NCI-H2171 treated with DMSO at 0.1 percent for 48 hours (cell line): ENCODE results near the gene PARL.
A peak's percentile ranks its signal among the peaks of the same experiment; 100 is the strongest.

ENCODE experiments used
- DNase-seq: peaks from one replicate; lab custom pipeline; 2025; lab: John Stamatoyannopoulos, UW

PARL gene, protein sequence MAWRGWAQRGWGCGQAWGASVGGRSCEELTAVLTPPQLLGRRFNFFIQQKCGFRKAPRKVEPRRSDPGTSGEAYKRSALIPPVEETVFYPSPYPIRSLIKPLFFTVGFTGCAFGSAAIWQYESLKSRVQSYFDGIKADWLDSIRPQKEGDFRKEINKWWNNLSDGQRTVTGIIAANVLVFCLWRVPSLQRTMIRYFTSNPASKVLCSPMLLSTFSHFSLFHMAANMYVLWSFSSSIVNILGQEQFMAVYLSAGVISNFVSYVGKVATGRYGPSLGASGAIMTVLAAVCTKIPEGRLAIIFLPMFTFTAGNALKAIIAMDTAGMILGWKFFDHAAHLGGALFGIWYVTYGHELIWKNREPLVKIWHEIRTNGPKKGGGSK

DNA sequence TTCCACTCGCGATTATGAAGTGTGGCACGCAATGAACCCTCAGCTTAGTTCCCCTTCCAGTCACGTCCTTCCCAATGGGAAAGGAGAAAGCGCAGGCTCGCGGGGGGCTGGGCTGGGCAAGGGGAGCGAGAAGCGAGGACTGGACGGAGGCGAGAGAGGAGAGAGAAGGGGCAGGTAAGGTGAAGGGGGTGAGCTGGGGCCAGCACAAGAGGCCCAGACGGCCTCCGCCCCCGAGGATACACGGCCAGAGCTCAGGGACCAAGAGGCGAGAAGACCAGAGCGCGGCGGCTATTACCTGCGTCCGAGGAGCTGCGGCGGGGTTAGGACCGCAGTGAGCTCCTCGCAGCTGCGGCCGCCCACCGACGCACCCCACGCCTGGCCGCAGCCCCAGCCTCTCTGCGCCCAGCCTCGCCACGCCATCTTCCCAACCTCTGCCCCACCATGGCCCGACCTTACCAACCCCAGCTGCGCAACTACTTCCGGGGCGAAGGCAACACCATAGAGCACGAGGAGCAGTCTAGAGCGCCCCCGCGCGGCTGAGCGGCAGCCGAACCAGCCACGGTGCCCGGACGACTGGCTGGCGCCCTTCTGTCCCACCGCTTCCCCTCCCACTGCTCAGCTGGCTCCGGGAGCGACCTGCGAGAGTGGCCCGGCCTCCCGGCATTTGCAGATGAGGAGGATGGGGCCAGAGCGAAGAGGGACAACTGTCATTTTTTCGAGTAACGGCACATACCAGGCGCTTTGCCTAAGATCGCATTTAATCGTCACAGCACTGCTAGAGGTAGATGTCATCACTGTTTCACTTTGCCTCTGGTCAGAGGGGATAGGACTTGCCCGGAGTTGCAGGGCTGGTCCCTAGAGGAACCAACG is at the start of gene PARL:
TSS of gene PARL (minus strand) at position 454 of the 870 bp plus-strand sequence. CDS start at position 420, 34 bp downstream.
- DNase-seq = peak; percentile 96

DNA sequence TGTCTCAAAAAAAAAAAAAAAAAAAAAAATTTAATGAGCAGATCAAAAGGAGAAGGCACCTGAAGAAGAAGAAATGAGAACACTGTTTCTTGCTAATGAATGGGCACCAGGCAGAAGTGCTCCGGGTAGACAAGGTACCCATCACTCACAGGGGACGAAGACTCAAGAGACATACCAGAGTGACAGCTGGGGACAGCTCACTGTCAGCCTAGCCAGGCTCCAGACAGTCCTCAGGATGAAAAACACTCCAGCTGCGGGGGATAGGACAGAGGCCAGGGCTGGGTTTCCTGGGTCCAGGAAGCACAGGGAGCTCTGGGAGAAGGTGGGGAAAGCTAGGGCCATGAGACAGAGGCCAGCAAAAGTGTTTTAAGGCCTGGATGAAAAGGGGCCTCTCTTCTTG is 48.5 kb upstream of the PARL start:
- DNase-seq = no peak

DNA sequence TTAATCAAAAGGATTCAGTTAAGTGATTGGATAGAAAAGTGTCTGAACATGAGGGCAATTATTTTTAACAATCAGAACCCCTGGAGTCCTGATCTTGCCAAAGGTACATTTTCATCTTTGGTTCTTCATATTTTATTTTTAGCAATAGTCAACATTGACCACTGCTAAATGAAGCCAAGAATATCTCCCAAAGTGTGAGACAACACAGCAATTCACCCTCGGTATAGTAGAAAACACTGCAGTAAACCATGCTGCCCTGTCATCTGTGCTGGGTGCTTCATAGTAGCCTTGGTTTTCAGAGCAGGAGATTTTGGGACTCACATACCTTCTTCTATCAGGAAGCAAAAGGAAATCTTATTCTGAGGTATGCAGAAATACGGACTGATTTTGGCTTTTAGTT is 47.2 kb upstream of the PARL start:
- no peak for DNase-seq

DNA sequence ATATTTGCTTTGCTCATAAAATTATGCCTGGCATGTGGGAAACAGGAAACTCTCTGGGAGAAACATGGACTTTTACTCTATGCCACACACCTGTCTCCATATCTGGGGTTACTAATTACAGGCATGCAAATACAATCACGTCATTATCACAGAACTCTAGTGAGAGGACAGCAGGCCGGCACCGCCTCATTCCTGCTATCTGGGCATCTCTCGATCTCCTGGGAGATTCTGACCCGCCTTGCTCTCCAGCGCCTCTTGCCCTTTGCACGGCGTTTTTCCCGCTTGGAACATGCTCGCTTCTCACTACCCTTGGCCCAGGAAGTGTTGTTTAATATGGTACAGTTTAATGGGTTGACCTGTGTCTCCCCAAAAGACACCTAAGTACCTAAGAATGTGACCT is 45.4 kb upstream of the PARL start:
- DNase-seq = no peak

DNA sequence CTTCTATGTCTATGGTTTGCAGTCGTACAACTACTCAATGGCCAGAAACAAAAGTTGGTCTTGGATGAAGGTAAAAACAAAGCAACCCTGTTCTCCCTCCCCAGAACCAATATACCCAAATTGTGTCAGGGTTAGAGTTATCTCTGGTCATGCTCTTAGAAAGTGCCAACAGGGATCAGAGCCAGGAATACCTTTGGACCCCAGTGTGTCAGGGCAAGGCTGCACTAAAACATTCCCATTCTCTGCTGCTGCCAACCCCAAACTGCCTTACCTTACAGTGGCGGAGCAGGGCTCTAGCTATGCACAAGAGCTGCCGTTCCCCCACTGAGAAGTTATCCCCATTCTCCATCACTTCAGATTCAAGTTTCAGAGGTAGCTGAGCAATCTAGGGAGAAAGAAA is 42.4 kb upstream of the PARL start:
- DNase-seq = no peak

DNA sequence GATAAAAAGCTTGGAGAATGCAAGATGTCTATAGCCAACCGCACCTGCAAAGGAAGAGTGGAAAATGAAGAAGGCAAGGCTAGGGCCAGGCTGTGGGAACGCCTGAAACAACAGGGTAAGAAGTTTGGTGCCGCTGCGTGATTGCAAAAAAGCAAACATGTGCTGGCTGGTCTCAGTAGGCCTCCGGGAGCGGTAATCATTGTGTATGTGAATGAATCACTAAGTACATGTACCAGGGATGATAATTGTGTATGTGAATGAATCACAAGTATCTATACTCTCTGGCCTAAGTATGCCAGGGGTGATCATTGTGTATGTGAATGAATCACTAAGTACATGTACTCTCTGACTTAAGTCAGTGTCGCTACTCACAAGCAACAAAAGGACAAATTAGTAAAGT is 40.3 kb upstream of the PARL start:
- DNase-seq = no peak

DNA sequence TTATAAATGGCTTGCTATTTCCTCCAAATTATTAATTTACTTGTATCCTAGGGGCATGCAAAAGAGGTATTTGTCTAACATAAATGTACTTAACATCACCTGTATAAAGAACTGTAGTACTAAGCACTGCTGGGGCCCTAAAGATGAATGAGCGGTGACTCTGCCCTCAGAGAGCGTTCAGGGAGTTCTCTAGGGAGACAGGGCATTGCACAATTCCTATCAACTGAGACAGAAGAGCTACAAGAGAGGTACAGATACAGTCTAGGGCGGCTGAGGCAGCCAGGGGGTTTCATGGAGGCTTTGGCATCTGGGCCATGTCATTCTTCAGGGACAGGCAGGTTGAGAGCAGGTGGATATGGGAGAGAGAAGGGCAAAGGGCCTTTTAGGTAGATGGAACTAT is 39.9 kb upstream of the PARL start:
- no peak for DNase-seq

DNA sequence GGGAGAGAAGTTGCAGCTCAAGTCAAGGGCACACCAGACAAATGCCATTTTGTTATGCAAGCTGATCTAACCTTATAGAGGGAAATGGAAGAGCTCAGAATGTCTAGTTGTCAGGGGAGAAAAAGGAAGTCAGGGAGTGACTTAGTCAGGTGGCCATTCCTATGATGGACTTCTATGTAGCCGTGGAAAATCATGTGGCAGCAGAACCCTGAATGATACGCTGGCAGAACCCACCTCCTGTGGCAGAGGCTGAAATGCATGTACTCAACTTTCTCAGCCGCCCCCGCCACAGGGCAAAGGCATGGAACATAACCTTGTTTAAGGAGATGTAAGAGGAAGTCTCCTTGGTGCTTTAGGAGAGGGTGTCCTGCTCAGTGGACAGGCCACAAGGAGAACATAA is 37.7 kb upstream of the PARL start:
- DNase-seq = no peak

DNA sequence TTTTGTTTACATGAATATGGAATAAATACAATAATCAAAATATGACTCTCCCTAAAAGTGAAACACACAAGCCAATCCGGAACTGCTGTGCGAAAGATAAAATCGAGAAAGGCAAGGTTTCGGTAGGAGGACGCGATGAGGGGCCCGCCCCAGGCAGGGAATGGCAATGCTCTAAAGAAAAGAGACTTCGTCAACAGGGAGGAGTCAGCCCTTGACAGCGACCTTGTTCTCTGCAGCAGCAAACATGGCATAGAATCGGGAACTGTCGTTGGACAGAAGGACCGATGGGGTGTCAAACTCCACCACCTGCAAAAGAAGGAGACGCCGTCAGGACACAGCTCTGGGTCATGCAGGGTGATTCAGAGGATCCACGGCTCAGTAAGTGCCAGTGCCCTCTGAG is 36.4 kb upstream of the PARL start:
- DNase-seq = no peak

DNA sequence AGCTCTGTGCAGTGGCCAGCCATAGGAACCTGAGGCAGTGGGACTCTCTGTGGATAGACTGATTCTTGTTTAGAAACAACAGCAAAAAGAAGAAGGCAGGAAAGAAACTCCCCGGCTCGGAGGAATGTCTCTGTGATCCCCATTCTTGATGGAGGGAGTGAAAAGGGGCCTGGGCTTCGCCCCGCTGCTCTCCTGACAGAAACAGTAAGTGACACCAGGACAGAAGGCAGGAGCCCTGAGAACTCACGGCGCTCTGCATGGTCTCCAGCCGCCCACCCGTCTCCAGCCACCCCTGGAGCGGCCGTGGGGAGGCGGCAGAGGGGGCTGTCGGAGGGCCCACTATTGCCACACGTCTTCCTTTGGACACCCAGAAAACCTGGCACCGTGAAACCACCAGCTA is 35.7 kb upstream of the PARL start:
- DNase-seq = no peak

DNA sequence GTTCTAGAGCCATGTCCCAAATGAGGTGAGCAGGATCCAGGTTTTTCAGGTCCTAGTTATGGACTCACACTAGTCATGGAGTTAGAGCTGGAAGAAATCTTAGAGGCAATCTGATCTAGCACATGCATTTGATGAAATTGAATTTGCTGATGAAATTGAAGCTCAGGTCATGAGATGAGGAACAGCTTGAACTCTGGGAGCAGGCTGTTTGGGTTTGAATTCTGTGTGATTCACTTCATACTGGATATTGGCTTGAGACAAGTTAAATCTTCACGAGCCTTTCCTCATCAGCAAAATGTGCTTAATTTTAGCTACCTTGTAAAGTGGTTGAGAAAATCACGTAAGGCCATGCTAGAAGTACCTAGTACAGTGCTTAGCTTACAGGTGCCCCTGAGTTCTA is 33.5 kb upstream of the PARL start:
- no peak for DNase-seq

DNA sequence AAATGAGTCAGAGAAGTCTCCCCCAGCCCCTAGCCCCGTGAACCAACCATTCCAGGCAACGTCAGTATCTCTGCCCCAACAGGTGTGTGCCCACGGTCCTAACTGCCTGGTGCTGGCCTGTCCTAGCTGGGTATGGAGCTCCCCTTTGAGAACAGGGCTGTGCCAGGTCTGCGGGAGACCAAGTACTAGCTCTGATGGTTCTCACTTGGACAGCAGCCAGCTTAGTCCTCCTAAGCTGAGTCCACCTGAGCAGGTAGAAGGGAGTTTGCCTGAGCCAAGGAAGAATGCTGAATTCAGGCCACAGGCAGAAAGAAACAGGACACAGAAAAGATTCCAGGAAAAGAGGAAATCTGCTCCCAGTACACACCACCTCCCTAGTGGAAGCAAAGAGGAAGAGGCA is 33.1 kb upstream of the PARL start:
- no peak for DNase-seq

DNA sequence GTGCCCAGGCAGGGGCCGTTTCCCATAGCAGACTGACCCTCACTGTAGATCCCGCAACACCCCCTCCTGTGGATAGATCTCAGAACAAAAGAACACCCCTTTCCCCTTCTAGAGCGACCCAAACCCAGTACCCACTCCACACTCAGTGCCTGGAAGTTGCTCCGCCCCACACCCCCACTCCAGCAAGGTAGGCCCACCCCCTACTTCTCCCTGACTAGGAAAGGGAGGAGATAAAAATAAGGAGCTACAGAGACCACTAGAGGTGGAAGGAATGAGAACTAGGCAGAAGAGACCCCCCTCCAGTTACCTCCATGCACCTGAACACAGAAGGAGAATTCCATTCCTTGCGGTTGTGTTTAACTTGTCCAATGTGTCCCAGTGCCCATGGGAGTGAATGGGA is 30.2 kb upstream of the PARL start:
- no peak for DNase-seq

DNA sequence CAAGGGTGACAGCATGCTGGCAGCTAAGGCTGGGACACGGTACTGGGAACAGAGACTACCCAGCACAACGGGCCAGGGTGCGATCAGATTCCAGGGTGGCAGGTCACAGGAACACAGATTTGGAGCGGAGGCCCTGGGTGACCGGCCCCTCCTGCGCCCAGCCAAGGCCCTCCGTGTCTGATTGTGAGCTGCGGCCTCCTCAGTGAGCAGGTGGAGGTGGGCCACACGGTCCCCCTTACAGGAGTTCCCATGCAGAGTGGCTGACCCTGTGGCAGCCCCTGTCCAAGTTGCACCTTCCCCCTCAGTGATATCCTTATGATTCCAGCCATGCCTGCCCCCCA is 28.9 kb upstream of the PARL start:
- no peak for DNase-seq

DNA sequence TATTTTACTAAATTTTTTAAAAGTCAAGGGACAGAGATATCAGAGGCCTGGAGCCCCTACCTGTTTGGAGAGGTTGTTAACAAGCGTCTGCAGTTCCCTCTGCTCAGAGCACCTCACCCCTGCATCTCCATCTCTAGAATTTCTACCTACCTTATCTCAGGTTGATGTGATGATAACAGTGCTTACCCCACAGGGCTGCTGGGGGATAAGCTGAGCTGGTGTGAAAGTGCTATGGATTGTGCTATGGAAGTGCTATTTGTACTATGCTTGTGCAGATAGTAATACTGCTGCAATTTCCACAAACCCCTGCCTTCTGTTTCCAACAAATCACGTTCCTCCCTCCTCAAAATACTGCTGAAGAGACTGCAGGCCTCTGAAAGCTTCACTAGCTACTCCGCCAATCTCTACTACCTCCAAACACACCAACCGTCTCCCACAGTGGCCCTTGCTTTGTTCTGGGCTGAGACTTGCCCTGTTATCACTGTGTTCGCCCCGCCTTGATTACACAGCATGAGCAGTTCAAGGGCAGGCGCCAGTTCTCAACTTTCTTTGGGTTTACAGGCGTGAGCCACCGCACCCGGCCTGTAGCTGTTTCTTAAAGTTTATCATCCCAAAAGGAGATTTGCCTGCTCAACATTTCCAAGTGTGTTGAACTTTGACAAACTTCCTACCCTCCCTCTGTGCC is 28.4 kb upstream of the PARL start:
- DNase-seq = no peak

DNA sequence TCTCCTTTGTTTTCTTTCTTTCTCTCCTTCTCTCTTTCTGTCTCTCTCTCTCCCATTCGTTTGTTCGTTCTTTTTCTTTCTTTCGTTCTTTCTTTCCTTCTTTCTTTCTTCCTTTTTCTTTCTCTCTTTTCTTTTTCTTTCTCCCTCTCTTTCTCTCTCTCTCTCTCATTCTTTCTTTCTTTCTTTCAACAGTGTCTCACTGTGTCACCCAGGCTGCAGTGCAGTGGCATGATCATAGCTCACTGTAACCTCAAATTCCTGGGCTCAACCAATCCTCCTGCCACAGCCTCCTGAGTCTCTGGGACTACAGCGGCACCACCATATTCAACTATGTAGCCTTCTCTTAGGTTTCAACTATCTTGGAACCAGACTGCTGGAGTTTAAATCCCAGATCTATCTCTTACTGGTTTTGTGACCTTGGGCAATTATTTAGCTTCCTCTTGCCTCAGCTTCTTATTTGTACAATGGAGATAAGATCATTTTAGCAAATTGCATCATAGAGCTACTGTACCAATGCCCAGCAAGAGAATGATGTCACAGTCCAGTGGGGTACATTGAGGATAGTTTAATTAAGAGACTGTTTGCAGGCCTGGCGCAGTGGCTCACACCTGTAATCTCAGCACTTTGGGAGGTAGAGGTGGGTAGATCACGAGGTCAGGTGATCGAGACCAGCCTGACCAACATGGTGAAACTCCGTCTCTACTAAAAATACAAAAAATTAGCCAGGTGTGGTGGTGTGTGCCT is 27.3 kb upstream of the PARL start:
- no peak for DNase-seq

DNA sequence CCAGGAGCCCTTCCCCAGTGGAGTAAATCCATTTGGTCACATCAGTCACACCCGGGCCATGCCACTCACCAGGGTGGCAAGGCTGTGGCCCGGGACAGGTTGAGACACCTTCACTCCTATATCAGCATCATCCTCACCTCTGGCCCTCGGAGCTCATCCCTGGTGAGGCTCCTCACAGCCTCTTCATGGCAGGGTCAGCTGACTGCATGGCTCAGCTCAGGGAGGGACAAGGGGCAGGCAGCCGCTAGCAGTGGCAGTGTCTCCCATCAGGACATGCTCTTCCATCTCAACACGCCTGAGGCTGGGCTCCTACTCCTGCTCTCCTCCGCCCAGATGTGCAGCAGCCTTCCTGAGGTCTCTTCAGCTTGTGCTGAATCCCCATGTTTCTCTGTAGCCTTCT is 26.4 kb upstream of the PARL start:
- no peak for DNase-seq

DNA sequence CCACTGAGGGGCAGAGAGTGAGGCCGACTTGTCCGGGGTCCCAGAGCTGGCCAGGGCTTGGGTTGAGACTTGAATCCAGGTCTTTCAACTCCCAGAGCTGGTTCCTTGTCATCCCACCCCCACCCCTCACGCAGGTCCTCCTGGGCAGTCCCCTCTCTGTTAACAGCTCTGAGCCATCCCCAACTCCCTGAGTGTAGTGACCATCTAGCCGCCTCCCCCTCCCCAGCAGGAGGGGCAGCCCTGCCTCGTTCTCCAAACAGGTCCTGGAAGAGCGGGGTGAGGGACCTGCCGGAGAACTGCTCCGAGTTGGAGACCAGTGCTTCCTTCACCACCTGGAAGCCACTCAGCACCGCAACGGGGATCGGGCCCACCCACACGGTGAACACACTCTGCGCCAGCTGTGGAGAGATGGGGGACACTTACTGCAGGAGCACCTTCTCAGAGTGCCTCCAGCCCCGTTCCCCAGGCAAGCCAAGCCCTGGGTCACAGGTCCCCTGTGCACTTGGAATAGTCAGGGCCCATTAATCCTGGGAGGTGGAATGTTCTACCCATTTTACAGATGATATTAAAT is 24.4 kb upstream of the PARL start:
- no peak for DNase-seq

DNA sequence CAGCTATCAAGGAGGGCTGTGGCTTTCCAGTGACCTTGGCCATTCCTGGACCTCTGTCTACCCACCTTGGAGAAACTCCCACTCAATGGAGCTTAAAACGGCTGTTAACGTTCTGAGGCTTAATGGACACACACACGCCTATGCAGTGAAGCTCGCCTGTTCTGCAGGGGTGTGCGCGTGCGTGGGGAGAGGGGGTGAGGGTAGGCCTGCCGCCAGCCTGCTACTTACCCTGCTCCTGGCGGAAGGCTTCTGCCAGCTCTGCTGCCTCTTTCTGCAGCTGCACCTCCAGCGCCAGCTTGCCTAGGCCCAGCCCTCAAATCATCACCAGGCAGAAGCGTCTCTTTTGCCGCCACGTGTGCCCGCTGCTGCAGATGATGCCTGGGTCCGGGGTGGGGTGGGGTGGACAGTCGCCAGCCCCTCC is 23.2 kb upstream of the PARL start:
- no peak for DNase-seq

DNA sequence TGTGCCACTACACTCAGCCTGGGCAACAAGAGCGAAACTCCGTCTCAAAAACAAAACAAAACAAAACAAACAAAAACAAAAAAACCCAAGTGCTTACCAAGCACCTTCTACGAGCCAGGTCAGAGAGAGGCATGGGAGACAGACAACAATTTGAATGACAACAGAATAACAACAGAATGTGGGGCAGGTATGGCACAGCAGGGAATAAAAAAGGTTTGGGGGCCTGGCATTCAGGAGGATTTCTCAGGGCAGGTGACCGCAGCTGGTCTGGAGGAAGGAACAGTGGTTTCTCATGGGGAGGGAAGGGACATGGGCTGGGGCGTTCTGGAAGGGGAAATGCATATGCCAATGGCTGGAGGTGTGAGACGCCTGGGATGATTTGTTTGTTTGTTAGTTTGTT is 22.5 kb upstream of the PARL start:
- no peak for DNase-seq

DNA sequence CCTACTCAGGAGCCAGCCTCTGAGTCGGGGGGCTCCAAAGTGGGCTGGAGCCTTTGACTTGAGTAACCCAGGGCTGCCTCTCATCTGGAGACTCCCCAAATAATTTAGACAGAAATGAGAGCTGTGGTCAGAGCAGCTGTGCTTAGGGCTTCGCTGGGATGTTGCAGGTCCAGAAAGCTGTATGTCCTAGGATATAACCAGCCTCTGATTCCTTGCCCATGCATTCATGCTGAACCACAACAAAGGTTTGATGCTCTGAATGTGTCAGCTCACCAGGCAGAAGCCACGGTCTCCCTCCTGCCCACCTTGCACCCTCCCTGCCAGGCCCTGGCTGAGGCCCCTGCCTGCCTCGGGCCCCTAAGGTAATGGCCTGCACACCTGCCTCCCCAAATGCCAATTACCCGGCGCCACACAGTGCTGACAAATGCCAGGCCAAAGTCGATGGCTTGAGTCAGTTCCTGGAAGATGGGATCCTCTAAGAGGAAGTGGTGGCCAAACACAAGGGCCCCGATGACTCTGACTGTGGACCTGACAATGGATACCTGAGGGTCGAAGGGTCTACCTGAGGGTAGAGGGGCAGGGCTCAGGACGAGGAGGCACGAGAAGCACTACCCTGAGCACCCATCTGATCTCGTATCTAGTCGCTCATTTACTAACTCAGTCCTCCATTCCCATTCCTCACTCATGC is 21.7 kb upstream of the PARL start:
- no peak for DNase-seq
